IPS DF 4.7 (cell line): ENCODE measurements around the gene ZNRF1.
"Not testable (repeated sequence)": the region's sequence is repeated elsewhere in the genome, so short reads cannot be mapped to it uniquely, and the experiment has no call there.

ENCODE experiments used
- DNase-seq: peaks from one replicate; pipeline ENCODE4 v3.0.0-alpha.2; 2013; ENCODE audit warnings: low spot score; ENCODE audit errors: extremely low read depth

ZNRF1 gene

GRCh38 chr16:75111514-75111940 is 112.7 kb downstream of the ZNRF1 start:
- no peak for DNase-seq

- DNase-seq, result no peak
These were observed 113.3 kb downstream of the ZNRF1 start for GRCh38 chr16:75111961-75112733.

- no peak for DNase-seq
These were observed 114.1 kb downstream of the ZNRF1 start for GRCh38 chr16:75112734-75113491.

DNA sequence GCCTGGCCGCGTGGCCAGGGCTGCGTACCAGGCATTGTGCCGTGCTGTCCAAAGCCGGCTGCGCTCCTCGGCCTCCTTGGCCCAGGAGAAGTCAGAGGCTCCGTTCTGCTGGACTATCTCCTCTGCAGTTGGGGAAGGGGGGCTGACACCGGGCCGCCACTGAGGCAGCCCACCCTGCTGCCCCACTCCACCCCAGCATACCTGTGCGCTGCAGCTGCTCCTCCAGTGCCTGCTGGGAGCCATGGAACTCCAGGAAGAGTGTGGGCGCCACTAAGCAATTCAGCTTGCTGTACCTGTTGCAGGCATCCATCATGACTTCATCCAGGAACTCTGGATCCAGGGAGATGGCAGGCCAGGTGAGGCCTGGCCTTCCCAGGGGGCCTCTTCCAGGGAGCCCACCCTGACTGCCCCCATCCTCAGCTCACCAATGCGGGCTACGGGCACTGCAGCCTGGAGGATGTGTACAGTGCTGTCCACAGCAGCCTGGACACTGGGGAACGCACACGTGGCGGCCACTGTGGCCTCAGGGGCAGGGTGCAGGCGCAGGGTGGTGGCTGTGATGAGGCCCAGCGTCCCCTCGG is 114.8 kb downstream of the ZNRF1 start:
- no peak for DNase-seq

GRCh38 chr16:75114179-75114945 is 115.5 kb downstream of the ZNRF1 start:
- no peak for DNase-seq

DNA sequence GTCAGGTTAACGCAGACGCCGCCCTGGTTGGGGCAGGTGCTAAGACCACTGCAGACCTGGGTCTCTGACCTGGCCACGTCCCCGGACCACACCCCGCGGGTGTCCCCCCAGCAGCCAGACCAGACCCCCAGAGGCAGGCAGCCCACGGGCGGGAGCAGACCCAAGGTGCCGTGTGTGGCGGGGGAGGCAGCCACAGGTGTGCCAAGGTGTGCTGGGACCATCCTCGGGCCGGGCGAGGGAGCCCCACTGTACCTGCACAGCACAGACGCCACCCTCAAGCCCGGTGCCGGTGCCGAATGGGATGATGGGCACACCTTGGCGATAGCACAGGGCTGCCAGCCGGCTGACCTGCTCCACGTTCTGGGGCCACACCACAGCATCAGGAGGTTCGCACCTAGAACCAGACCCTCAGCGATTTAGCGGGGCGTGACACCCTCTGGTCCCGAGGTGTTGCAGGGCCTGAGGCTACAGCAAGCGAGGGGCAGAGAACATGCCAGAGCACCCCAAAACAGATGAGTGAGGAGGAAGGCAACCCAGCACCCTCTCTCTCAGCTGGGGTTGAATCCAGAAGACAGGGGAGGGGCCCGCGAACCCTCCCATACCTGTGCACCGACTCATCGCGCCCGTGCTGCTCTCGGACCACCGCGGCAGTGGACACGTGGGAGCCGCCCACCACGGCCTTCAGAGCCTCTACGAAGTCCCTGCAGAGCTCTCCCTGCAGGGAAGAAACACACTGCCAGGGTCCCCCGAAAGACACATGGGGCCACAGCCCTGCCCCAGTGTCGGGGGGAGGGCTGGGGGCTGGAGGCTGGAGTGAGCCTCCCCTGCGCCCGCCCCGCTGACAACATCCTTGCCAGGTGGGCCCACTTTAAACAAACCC is 116.4 kb downstream of the ZNRF1 start:
- no peak for DNase-seq

- no peak for DNase-seq
These were observed 117.5 kb downstream of the ZNRF1 start, which contains the start of gene LDHD for GRCh38 chr16:75116081-75116910. LDHD (minus strand) TSS chr16:75116780; CDS start chr16:75116720, 60 bp downstream.

DNA sequence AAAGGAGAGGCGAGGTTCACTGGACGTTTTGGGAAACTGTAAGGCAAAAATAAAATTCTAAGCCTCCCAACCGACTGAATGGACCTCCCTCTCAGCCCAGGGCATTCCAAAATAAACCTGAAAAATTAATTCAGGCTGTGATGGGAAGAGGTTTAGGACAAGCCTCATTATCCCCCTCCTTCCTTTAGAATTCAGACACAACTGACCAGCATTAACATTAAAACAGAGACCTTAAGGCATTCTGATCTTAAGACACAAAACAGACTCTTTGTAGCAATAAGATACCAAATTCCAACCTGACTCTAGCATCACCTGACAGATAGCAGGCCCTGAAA is 118.1 kb downstream of the ZNRF1 start:
- DNase-seq, result no peak

GRCh38 chr16:75118943-75119539 is 120.2 kb downstream of the ZNRF1 start:
- DNase-seq, result no peak

DNA sequence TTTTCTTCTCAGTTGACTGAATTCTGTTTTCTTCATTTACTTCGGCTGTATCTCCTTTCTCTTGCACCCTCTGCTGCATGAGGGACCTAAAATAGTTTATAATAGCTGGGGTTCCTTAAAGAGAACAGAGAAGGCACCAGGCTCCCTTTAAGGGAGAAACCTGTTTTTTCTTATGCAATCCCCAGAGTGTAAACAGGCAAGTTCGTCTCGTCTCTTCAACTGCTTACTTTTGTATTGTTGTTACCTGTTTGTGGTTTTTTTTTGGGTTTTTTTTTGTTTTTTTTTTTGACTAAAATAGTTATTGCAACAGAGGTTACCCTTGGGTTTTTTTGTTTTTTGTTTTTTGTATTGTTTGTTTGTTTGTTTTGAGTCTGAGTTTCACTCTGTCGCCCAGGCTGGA is 121.4 kb downstream of the ZNRF1 start:
- DNase-seq, result no peak

DNA sequence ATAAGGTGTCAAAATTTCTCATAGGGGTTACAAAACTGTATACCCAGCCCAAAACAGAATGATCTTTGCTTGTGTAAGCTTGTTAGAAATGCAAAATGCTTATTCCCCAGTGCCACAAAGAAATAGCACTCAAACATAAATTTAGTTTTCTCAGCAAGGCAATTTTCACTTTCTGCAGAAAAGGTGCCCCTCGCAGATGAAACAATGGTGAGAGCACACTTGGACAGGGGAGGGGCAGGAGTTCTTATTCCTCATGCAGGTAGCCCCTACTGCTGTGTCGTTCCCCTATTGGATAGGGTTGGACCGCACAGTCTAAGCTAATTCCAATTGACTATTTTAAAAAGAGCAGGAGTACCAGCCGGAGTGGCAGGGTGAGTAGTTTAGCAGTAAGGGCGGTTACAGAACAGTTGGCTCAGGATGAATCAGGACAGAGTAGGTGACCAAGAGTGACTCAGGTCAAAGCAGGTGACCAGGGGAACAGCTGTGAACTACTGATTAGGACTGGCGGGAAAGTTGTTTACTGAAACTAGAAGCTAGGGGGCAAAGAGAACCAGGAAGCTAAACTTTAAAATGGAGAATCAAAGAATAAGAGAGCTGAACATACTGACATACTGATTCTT is 123.2 kb downstream of the ZNRF1 start:
- DNase-seq, result no peak

GRCh38 chr16:75122609-75123008 is 123.8 kb downstream of the ZNRF1 start:
- DNase-seq, result no peak

GRCh38 chr16:75127713-75128415 is 129.0 kb downstream of the ZNRF1 start:
- DNase-seq, result no peak

DNA sequence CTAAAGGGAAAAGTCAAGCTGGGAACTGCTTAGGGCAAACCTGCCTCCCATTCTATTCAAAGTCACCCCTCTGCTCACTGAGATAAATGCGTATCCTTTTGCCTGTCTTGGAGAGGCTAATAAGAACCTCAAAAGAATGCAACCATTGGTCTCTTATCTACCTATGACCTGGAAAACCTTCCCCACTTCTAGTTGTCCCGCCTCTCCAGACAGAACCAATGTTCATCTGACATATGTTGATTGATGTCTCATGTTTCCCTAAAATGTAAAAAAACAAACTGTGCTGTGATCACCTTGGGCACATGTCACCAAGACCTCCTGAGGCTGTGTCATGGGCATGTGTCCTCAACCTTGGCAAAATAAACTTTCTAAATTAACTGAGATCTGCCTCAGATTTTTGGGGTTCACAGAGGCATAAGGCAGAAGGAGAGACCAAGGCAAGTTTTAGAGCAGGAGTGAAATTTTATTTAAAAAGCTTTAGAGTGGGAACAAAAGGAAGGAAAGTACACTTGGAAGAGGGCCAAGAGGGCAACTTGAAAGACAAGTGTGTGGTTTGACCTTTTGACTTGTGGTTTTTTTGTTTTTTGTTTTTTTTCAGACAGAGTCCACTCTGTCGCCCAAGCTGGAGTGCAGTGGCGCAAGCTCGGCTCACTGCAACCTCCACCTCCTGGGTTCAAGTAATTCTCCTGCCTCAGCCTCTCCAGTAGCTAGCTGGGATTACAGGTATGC is 130.8 kb downstream of the ZNRF1 start:
- DNase-seq, result not testable (repeated sequence)

- DNase-seq, result no peak
These were observed 131.4 kb downstream of the ZNRF1 start for GRCh38 chr16:75130150-75130771.

- DNase-seq, result no peak
These were observed 132.3 kb downstream of the ZNRF1 start for GRCh38 chr16:75131081-75131480.

DNA sequence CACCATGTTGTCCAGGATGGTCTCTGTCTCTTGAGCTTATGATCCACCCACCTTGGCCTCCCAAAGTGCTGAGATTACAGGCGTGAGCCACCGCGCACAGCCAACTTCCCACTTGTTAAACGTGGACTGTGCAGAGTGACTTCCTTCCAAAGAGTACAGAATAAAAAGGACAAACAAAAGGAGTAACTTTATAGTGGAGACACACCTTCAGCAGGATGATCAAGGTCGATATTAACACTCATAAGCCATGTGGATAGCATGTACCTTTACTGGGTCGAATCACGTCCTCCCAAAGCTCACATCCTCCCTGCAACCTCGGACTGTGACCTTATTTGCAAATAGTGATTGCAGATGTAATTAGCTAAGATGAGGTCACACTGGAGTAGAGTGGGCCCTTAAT is 139.4 kb downstream of the ZNRF1 start:
- no peak for DNase-seq
